DOHH2 (cell line): ENCODE results near the gene SRF.

Experiments
- H3F3A ChIP-seq: fragments of 200-600 bp; sonication (generic), shearing (Covaris generic); 2 replicates; pipeline ENCODE4 v1.6.0; 2016; ENCODE audit warnings: antibody characterized with exemption, mild to moderate bottlenecking; ENCODE audit not compliant: control insufficient read depth, insufficient read depth
- H3K27ac ChIP-seq: fragments of 200-600 bp; sonication (generic); 2 replicates; pipeline ENCODE4 v1.5.1; 2014; ENCODE audit warnings: low read depth, mild to moderate bottlenecking, low read length, moderate library complexity
- H3K27me3 ChIP-seq: fragments of 200-600 bp; sonication (generic); 2 replicates; pipeline ENCODE4 v1.6.1; 2014; ENCODE audit warnings: mild to moderate bottlenecking, low read length, mixed read lengths; ENCODE audit not compliant: control insufficient read depth
- H3K36me3 ChIP-seq: fragments of 200-600 bp; sonication (generic); 2 replicates; pipeline ENCODE4 v1.6.1; 2014; ENCODE audit warnings: mild to moderate bottlenecking, low read length, moderate library complexity, mixed read lengths; ENCODE audit not compliant: control insufficient read depth
- H3K4me1 ChIP-seq: fragments of 200-600 bp; sonication (generic); 2 replicates; pipeline ENCODE4 v1.6.1; 2014; ENCODE audit warnings: mild to moderate bottlenecking, low read length, mixed read lengths; ENCODE audit not compliant: control insufficient read depth
- H3K4me2 ChIP-seq: fragments of 200-600 bp; sonication (generic); 2 replicates; pipeline ENCODE4 v1.6.0; 2014; ENCODE audit warnings: mild to moderate bottlenecking, low read length, moderate library complexity
- H3K4me3 ChIP-seq: fragments of 200-600 bp; sonication (generic); 2 replicates; pipeline ENCODE4 v1.5.1; 2014; ENCODE audit warnings: mild to moderate bottlenecking, low read length, mixed read lengths
- H3K79me2 ChIP-seq: fragments of 200-600 bp; sonication (generic); 2 replicates; pipeline ENCODE4 v1.6.1; 2014; ENCODE audit warnings: mild to moderate bottlenecking, low read length, mixed read lengths; ENCODE audit not compliant: control insufficient read depth
- H3K9me2 ChIP-seq: fragments of 200-600 bp; sonication (generic); replicated peaks from 2 replicates; pipeline ENCODE4 v1.6.1; 2014; ENCODE audit warnings: mild to moderate bottlenecking, low read length, mixed read lengths; ENCODE audit not compliant: control insufficient read depth
- H3K9me3 ChIP-seq: fragments of 200-600 bp; sonication (generic); 2 replicates; pipeline ENCODE4 v1.6.1; 2014; ENCODE audit warnings: antibody characterized with exemption, low read length, mixed read lengths; ENCODE audit not compliant: control insufficient read depth, insufficient read depth
- H4K20me1 ChIP-seq: fragments of 200-600 bp; sonication (generic); 2 replicates; pipeline ENCODE4 v1.6.0; 2014; ENCODE audit warnings: low read depth, mild to moderate bottlenecking, antibody characterized with exemption, low read length, moderate library complexity; ENCODE audit not compliant: control insufficient read depth, insufficient read depth
- CTCF ChIP-seq: fragments of 200-600 bp; sonication (generic); IDR thresholded peaks from one replicate; pipeline ENCODE4 v1.5.1; 2014; ENCODE audit warnings: antibody characterized with exemption, mild to moderate bottlenecking, low read depth, low read length; ENCODE audit not compliant: poor library complexity, severe bottlenecking
- EZH2phosphoT487 ChIP-seq: fragments of 200-600 bp; sonication (generic); IDR thresholded peaks from 2 replicates; pipeline ENCODE4 v1.6.1; 2017; ENCODE audit warnings: borderline replicate concordance, mild to moderate bottlenecking, antibody characterized with exemption, low read length, moderate library complexity, mixed read lengths

The SRF gene

GRCh38 chr6:43184268-43184985, 13.4 kb downstream of the SRF start:
- H3K4me1 ChIP-seq, result peaks cover 21% of the 10 kb centered on the region
- no peaks in the 10 kb centered on the region for H4K20me1 ChIP-seq
- H3K79me2 ChIP-seq, result peaks cover 20% of the 10 kb centered on the region
- no peaks in the 10 kb centered on the region for H3K27me3 ChIP-seq
- peaks cover 54% of the 10 kb centered on the region for H3K36me3 ChIP-seq
- no peak overlapping the region for H3K4me2 ChIP-seq
- H3F3A ChIP-seq, result peaks cover 15% of the 10 kb centered on the region
- H3K27ac ChIP-seq, result no peak overlapping the region
- no peaks in the 10 kb centered on the region for H3K9me2 ChIP-seq
- H3K9me3 ChIP-seq, result no peaks in the 10 kb centered on the region
- no peak overlapping the region for H3K4me3 ChIP-seq
- TF ChIP-seq CTCF (no peak), EZH2phosphoT487 (no peak)

- Histone ChIP-seq H3K27me3 (no peaks in the 10 kb centered on the region), H3K36me3 (peaks cover 56% of the 10 kb centered on the region)
- no peak for TF ChIP-seq CTCF
- TF ChIP-seq EZH2phosphoT487, result no peak
Measured at GRCh38 chr6:43185391-43185985, 14.4 kb downstream of the SRF start.

GRCh38 chr6:43186019-43186418, 14.9 kb downstream of the SRF start:
- no peak overlapping the region for H3K4me2 ChIP-seq
- H3K9me2 ChIP-seq, result no peaks in the 10 kb centered on the region
- H3K9me3 ChIP-seq, result no peaks in the 10 kb centered on the region
- no peak overlapping the region for H3K27ac ChIP-seq
- TF ChIP-seq EZH2phosphoT487 (no peak), CTCF (no peak)
- no peak overlapping the region for H3K4me3 ChIP-seq
- H3F3A ChIP-seq, result peaks cover 7% of the 10 kb centered on the region
- peaks cover 20% of the 10 kb centered on the region for H3K79me2 ChIP-seq
- H4K20me1 ChIP-seq, result no peaks in the 10 kb centered on the region
- H3K4me1 ChIP-seq, result peaks cover 20% of the 10 kb centered on the region
- H3K36me3 ChIP-seq, result peaks cover 56% of the 10 kb centered on the region
- H3K27me3 ChIP-seq, result no peaks in the 10 kb centered on the region

More at GRCh38 chr6:43185391-43185985, 14.4 kb downstream of the SRF start:
- no peaks in the 10 kb centered on the region for H4K20me1 ChIP-seq
- H3K27ac ChIP-seq, result no peak overlapping the region
- H3F3A ChIP-seq, result peaks cover 12% of the 10 kb centered on the region
- H3K4me3 ChIP-seq, result no peak overlapping the region
- H3K79me2 ChIP-seq, result peaks cover 20% of the 10 kb centered on the region
- no peaks in the 10 kb centered on the region for H3K9me3 ChIP-seq
- no peak overlapping the region for H3K4me2 ChIP-seq
- H3K4me1 ChIP-seq, result peaks cover 21% of the 10 kb centered on the region
- no peaks in the 10 kb centered on the region for H3K9me2 ChIP-seq
